Activated naive CD8-positive, alpha-beta T cell treated with anti-CD3 and anti-CD28 coated beads, Interleukin-2, amount 50 U/mL, for 24 hours (primary cell): ENCODE data around the gene TMEM63B.
"Not testable (repeated sequence)": the region's sequence is repeated elsewhere in the genome, so short reads cannot be mapped to it uniquely, and the experiment has no call there.

Experiments
- ATAC-seq: fragments of 150-1000 bp; cut with Tn5 transposase; one replicate; pipeline ENCODE4 v1.10.0; 2021
- DNase-seq: peaks from one replicate; pipeline ENCODE4 v3.0.0; 2021
- H3K27ac Mint-ChIP-seq: one replicate; pipeline ENCODE4 v1.8.0; 2021; ENCODE audit warnings: mild to moderate bottlenecking, mixed read lengths
- H3K27me3 Mint-ChIP-seq: one replicate; pipeline ENCODE4 v1.8.0; 2021; ENCODE audit warnings: mixed read lengths
- H3K36me3 Mint-ChIP-seq: one replicate; pipeline ENCODE4 v1.8.0; 2021; ENCODE audit warnings: low read depth, mixed read lengths
- H3K4me1 Mint-ChIP-seq: one replicate; pipeline ENCODE4 v1.8.0; 2021; ENCODE audit warnings: mixed read lengths
- H3K4me3 Mint-ChIP-seq: one replicate; pipeline ENCODE4 v1.8.0; 2021; ENCODE audit warnings: mild to moderate bottlenecking, moderate library complexity, mixed read lengths
- H3K9me3 Mint-ChIP-seq: one replicate; pipeline ENCODE4 v1.8.0; 2021; ENCODE audit warnings: mixed read lengths

TMEM63B gene

DNA sequence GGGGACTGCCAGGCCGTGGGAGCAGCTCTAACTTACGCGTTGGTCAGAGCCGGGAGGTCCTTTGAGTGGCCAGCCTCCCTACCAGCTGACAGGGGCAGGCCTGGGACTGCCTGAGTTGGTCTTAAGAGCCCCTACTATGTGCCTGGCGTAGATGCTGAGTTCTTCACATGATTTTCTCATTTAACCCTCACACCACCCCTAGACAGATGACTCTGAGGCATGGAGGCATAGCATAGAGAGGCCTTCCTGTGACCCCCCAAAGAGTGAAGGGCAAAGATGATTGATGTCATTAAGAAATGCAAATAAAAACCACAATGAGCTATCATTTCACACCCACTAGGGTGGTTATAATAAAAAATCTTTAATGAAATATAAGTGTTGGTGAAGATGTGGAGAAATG is 36.9 kb upstream of the TMEM63B start:
- Mint-ChIP-seq H3K36me3 (no peaks in the 10 kb centered on the region), H3K27me3 (no peaks in the 10 kb centered on the region), H3K9me3 (no peaks in the 10 kb centered on the region), H3K4me1 (peaks cover 10% of the 10 kb centered on the region), H3K27ac (no peak overlapping the region), H3K4me3 (no peak overlapping the region)
- ATAC-seq: peak; percentile 74
- no peak for DNase-seq

DNA sequence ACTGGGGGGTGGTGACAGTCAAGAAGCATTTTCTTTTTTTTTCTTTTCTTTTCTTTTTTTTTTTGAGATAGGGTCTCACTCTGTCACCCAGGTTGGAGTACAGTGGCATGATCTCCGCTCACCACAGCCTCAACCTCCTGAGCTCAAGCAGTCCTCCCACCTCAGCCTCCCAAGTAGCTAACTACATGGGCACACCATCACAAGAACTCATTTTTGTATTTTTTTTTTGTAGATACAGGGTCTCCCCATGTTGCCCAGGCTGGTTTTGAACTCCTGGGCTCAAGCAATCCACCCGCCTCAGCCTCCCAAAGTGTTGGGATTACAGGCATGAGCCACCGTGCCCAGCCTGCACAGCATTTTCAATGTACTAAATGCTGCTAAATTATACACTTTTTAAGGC is 36.0 kb upstream of the TMEM63B start:
- not testable (repeated sequence) for H3K27me3 Mint-ChIP-seq, ATAC-seq, H3K9me3 Mint-ChIP-seq, DNase-seq, H3K27ac Mint-ChIP-seq, H3K4me3 Mint-ChIP-seq, H3K36me3 Mint-ChIP-seq, H3K4me1 Mint-ChIP-seq

DNA sequence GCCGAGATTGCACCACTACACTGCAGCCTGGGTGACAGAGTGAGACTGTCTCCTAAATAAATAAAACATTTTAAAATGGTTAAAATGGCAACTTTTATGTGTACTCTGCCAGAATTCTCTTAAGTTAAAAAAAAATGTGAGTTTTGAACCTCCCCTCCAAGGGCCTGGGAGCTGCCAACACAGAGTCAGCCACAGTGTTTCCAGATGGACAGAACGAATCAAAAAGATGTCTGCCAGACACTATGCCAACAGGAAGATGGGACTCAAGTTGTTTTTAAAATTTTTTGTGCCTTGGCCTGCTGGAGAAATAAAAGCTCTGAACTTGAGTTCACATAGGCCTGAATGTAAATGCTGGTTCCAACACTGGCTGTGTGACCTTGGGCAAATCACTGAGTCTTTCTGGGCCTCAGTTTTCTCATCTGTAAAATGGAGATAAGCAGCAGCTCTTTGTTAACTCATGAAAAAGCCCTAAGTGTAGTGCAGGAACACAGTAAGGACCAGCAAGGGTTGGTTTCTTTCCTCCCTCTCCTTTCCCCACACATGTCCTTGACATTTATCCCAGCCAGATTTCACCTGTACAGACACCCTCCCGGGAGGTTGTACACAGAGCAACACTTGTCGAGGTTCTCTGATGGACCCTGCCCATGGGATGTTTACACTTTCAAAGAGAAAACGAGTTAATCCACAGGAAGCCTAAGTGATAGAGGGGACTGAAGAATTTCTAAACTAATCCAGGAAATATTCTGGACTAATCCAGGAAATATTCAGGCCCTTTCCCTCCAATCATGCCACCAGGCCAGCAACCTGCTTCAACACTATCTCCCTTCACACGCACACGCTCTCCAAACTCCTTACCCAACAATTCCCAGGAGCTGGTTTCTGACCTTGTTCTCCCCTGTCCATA is 35.1 kb upstream of the TMEM63B start:
- Mint-ChIP-seq H3K9me3 (no peaks in the 10 kb centered on the region), H3K27ac (no peak overlapping the region), H3K36me3 (no peaks in the 10 kb centered on the region), H3K4me3 (no peak overlapping the region), H3K4me1 (peaks cover 8% of the 10 kb centered on the region), H3K27me3 (no peaks in the 10 kb centered on the region)
- ATAC-seq (no peak), DNase-seq (no peak)

DNA sequence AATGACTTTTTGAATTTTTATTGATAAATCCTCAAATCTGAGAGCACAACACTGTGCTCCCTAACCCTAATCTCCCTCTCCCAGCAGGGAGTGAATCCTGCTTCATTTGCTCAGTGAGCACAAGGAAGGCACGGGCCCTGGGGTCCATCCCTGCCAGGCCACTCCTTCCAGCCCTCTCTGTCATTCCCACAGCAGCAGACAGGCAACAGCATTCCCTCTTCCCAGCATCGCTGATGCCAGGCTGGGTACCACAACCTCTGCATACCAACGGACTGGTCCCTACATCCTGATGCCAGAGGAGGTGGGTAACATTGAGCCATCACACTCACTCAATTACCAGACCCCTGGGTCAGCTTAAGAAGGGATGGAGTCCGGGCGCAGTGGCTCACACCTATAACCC is 34.3 kb upstream of the TMEM63B start:
- Mint-ChIP-seq H3K4me3 (no peak overlapping the region), H3K4me1 (peaks cover 8% of the 10 kb centered on the region)

GRCh38 chr6:44093750-44094402 is 33.5 kb upstream of the TMEM63B start:
- H3K27ac Mint-ChIP-seq: no peak overlapping the region
- no peaks in the 10 kb centered on the region for H3K36me3 Mint-ChIP-seq
- H3K4me3 Mint-ChIP-seq: no peak overlapping the region
- no peak for ATAC-seq
- no peaks in the 10 kb centered on the region for H3K27me3 Mint-ChIP-seq
- peaks cover 8% of the 10 kb centered on the region for H3K4me1 Mint-ChIP-seq
- no peaks in the 10 kb centered on the region for H3K9me3 Mint-ChIP-seq
- DNase-seq: no peak

More for the DNA sequence above, 34.3 kb upstream of the TMEM63B start:
- H3K27me3 Mint-ChIP-seq: no peaks in the 10 kb centered on the region
- ATAC-seq: no peak
- H3K36me3 Mint-ChIP-seq: no peaks in the 10 kb centered on the region
- no peaks in the 10 kb centered on the region for H3K9me3 Mint-ChIP-seq
- H3K27ac Mint-ChIP-seq: no peak overlapping the region
- no peak for DNase-seq

- DNase-seq: no peak
- peaks cover 8% of the 10 kb centered on the region for H3K4me1 Mint-ChIP-seq
- ATAC-seq: no peak
- no peak overlapping the region for H3K4me3 Mint-ChIP-seq
- H3K36me3 Mint-ChIP-seq: no peaks in the 10 kb centered on the region
- H3K27ac Mint-ChIP-seq: no peak overlapping the region
- no peaks in the 10 kb centered on the region for H3K27me3 Mint-ChIP-seq
- no peaks in the 10 kb centered on the region for H3K9me3 Mint-ChIP-seq
Observed at GRCh38 chr6:44094403-44095242, 32.7 kb upstream of the TMEM63B start.

- DNase-seq, H3K4me1 Mint-ChIP-seq, H3K9me3 Mint-ChIP-seq, ATAC-seq, H3K27ac Mint-ChIP-seq, H3K4me3 Mint-ChIP-seq, H3K36me3 Mint-ChIP-seq, H3K27me3 Mint-ChIP-seq: not testable (repeated sequence)
Observed at GRCh38 chr6:44095243-44095623, 32.1 kb upstream of the TMEM63B start.

DNA sequence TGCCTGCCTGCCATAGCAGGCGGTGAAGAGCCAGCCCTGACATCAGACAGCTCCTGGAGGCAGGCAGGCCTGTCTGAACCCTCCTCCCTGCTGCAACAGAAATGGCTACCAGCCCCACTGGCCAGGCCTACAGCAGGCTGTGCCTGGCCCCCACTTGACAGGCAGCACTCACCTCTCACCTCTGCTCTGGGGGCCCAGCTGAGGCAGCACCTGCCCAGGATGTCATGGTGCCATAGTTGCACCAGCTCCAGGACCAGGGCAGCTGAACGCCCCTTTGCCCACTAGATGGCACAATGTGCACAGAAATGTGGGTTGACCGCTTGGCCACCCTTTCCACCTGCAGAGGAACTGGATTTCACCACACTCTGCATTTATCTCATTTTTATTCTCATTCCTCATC is 30.7 kb upstream of the TMEM63B start:
- Mint-ChIP-seq H3K27ac (no peak overlapping the region), H3K4me1 (no peaks in the 10 kb centered on the region), H3K9me3 (no peaks in the 10 kb centered on the region), H3K36me3 (no peaks in the 10 kb centered on the region), H3K4me3 (no peak overlapping the region), H3K27me3 (no peaks in the 10 kb centered on the region)
- ATAC-seq (peak; percentile 87), DNase-seq (peak; percentile 79)

DNA sequence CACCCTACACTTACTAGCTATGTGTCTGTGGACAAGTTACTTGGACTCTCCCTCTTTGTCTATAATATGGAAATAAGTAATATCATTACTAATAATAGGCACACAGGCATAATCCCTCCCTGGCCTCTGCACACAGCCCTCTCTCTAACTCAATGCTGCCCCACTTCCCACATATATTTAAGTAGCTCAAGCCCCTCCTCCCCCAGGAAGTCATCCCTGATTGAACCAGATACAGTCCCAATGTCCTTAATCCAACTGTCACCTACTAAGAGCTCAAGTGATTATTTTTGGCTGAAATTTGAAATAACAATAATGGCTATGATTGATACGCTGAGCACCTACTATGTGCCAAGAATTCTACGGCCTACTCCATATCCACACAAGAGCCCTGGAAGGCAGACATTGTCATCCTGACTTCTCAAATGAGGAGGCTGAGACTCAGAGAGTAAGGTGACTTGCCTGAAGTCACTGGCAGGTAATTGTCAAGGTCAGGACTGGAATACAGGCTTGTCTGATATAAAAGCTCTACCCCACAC is 29.5 kb upstream of the TMEM63B start:
- Mint-ChIP-seq H3K4me3 (no peak overlapping the region), H3K9me3 (no peaks in the 10 kb centered on the region), H3K36me3 (no peaks in the 10 kb centered on the region), H3K4me1 (no peaks in the 10 kb centered on the region), H3K27me3 (no peaks in the 10 kb centered on the region), H3K27ac (no peak overlapping the region)
- DNase-seq (no peak), ATAC-seq (no peak)

DNA sequence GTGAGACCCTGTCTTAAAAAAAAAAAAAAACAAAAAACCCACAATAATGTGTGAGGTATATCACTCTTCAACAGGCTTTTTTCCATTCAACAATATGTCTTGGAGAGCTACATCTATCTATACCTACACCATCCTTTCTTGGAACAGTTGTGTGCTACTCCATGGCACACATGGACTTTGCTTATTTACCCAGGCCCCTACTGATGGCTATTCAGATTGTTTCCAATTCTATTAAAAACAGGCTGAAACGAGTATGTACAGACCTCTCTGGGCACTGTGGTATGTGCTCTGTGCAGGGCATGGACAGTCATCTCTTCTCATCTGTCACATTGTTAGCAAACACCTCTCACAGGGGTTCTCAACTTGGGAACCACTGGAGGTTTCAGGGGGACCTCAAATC is 28.2 kb upstream of the TMEM63B start:
- H3K27me3 Mint-ChIP-seq: no peaks in the 10 kb centered on the region
- DNase-seq (no peak), ATAC-seq (no peak)
- H3K36me3 Mint-ChIP-seq: peaks cover 2% of the 10 kb centered on the region
- H3K9me3 Mint-ChIP-seq: no peaks in the 10 kb centered on the region
- H3K4me1 Mint-ChIP-seq: no peaks in the 10 kb centered on the region
- no peak overlapping the region for H3K4me3 Mint-ChIP-seq
- H3K27ac Mint-ChIP-seq: no peak overlapping the region

DNA sequence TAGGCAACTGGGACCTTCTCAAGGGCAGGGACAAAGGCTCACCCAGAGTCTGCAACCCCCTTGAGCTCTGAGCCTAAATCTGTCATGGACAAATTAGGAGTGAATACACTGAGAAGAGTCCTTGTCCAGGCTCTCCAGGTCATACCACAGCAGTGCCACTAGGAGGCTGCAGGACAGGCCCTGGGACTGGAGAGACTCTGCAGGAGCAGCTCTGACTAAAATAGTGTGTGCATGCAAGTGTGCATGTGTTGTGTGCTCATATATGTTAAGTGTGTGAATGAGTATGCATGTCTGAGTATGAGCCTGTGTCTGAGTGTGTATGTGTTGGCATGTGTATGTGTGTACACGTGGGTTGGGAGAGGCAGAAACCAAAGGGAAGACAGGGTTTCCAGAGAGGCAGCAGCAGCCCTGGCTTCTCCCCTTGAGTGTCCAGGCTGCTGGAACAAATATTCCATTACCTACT is 27.2 kb upstream of the TMEM63B start:
- no peak for DNase-seq

GRCh38 chr6:44101832-44102231 is 25.5 kb upstream of the TMEM63B start:
- Mint-ChIP-seq H3K9me3 (no peaks in the 10 kb centered on the region), H3K36me3 (peaks cover 6% of the 10 kb centered on the region), H3K27me3 (no peaks in the 10 kb centered on the region), H3K27ac (no peak overlapping the region), H3K4me1 (no peaks in the 10 kb centered on the region), H3K4me3 (no peak overlapping the region)
- DNase-seq: no peak
- ATAC-seq: no peak

More for the DNA sequence above, 27.2 kb upstream of the TMEM63B start:
- Mint-ChIP-seq H3K27me3 (no peaks in the 10 kb centered on the region), H3K27ac (no peak overlapping the region), H3K36me3 (peaks cover 4% of the 10 kb centered on the region), H3K4me3 (no peak overlapping the region), H3K9me3 (no peaks in the 10 kb centered on the region), H3K4me1 (no peaks in the 10 kb centered on the region)
- peak; percentile 62 for ATAC-seq

DNA sequence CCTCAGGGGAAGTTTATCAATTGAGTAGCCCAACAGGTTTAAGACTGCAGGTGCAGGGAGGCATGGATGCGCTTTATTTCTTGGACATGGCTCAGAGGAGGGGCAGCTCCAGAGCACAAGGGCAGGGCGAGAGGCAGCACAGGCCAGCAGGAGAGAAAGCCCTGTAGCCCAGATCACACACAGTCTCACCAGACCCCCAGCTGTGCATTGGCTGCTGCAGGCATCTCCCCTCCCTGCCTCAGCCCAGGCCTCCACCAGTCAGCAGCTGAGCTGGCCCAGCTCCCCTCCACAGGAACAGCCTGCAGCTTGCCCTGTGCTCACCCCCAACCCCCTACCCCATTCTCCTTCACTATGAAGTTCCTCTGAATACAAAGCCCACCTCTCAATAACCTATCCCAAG is 24.8 kb upstream of the TMEM63B start:
- Mint-ChIP-seq H3K4me1 (no peaks in the 10 kb centered on the region), H3K4me3 (no peak overlapping the region), H3K27me3 (no peaks in the 10 kb centered on the region), H3K9me3 (no peaks in the 10 kb centered on the region), H3K27ac (no peak overlapping the region), H3K36me3 (peaks cover 6% of the 10 kb centered on the region)
- DNase-seq (no peak), ATAC-seq (no peak)

GRCh38 chr6:44104481-44105021 is 22.8 kb upstream of the TMEM63B start:
- H3K27me3 Mint-ChIP-seq: no peaks in the 10 kb centered on the region
- no peak for DNase-seq
- H3K9me3 Mint-ChIP-seq: no peaks in the 10 kb centered on the region
- no peaks in the 10 kb centered on the region for H3K4me1 Mint-ChIP-seq
- ATAC-seq: no peak
- no peak overlapping the region for H3K4me3 Mint-ChIP-seq
- peaks cover 6% of the 10 kb centered on the region for H3K36me3 Mint-ChIP-seq
- no peak overlapping the region for H3K27ac Mint-ChIP-seq
